Measurements from ENCODE around the gene MAP2. TPM values are rescaled to one million over a fixed set of nuclear protein-coding genes. Genes with fewer than 3 reads are reported as not detected.
A peak's percentile ranks its signal among the peaks of the same experiment; 100 is the strongest.

Gene MAP2
- total and polyA plus RNA-seq, 2 donors (not counting 1 experiment from before 2014, with no cell fraction given) = 1.8 to 3.0 TPM

DNA sequence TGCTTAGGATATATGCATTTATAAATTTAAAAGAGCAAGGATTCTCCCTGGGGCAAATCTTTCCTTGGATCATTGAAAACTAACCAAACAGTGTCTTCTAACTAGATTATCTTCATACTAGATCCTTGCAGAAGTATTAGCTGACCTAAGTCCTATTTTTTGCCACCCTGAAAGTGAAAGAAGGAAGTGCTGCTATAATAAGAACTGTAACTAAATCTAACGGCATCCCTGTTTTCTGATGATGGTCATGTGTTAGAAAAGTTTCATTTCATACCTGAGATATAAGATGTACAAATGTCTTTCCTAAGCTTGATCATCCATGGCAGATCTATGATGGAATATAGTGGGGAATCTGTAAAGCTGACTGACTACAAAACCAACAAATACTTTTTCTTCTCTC, 102.7 kb downstream of the MAP2 start:
- Histone ChIP-seq H3K4me3 (ENCODE audit: control extremely low read depth in 1 of 5, extremely low read depth in 1 of 5, insufficient read depth in 1 of 5, low read depth in 2 of 5, low read length in 4 of 5) (peak overlapping the region; percentile 6 to 59 (median 34)), H3K27me3 (replicated peaks in 1 of 4; ENCODE audit: control extremely low read depth in 1 of 4, control insufficient read depth in 3 of 4, insufficient read depth in 4 of 4, low read length in 3 of 4) (no peaks in the 10 kb centered on the region), H3K4me2 (replicated peaks; ENCODE audit: low read depth, low read length, poor library complexity, severe bottlenecking) (peak overlapping the region; percentile 73), H3K9ac (ENCODE audit: low read length) (peak overlapping the region; percentile 55), H3K79me2 (ENCODE audit: control insufficient read depth, insufficient read depth, low read length) (no peaks in the 10 kb centered on the region), H2AFZ (ENCODE audit: insufficient read depth, low read depth, low read length, poor library complexity, severe bottlenecking) (peak overlapping the region; percentile 73), H3K9me3 (ENCODE audit: control extremely low read depth in 1 of 3, control insufficient read depth in 2 of 3, insufficient read depth in 1 of 3, low read length in 2 of 3) (no peaks in the 10 kb centered on the region), H3K4me1 (ENCODE audit: control insufficient read depth in 2 of 2, insufficient read depth in 2 of 2, low read length in 2 of 2) (peaks cover 37 to 42% of the 10 kb centered on the region in 2 donors), H3K36me3 (replicated peaks in 1 of 2; ENCODE audit: control extremely low read depth in 1 of 2, control insufficient read depth in 1 of 2, extremely low read depth in 1 of 2, insufficient read depth in 2 of 2, low read length in 1 of 2) (no peaks in the 10 kb centered on the region), H4K20me1 (ENCODE audit: control insufficient read depth, insufficient read depth, low read length, poor library complexity, severe bottlenecking) (no peaks in the 10 kb centered on the region), H3K27ac (ENCODE audit: low read length in 2 of 2) (peak overlapping the region; percentile 67 to 76)
- Mint-ChIP-seq H3K4me3 (peak overlapping the region; percentile 66), H3K9me3 (ENCODE audit: insufficient read depth) (no peaks in the 10 kb centered on the region), H3K27ac (peak overlapping the region; percentile 54), H3K4me1 (peaks cover 41% of the 10 kb centered on the region), H3K27me3 (no peaks in the 10 kb centered on the region)
- CTCF ChIA-PET = interaction anchor here (0.8 to 2.0 kb wide), 4 partner anchors 13 to 104 kb away, joined by 3 to 6 read pairs (median 4); no protein-coding TSS in a partner anchor
- no peak for TF ChIP-seq EZH2 (IDR thresholded peaks at IDR 0.05; ENCODE audit: borderline replicate concordance, insufficient read depth, low read depth, low read length, poor library complexity, severe bottlenecking)
- TF ChIP-seq, protein P1, sequence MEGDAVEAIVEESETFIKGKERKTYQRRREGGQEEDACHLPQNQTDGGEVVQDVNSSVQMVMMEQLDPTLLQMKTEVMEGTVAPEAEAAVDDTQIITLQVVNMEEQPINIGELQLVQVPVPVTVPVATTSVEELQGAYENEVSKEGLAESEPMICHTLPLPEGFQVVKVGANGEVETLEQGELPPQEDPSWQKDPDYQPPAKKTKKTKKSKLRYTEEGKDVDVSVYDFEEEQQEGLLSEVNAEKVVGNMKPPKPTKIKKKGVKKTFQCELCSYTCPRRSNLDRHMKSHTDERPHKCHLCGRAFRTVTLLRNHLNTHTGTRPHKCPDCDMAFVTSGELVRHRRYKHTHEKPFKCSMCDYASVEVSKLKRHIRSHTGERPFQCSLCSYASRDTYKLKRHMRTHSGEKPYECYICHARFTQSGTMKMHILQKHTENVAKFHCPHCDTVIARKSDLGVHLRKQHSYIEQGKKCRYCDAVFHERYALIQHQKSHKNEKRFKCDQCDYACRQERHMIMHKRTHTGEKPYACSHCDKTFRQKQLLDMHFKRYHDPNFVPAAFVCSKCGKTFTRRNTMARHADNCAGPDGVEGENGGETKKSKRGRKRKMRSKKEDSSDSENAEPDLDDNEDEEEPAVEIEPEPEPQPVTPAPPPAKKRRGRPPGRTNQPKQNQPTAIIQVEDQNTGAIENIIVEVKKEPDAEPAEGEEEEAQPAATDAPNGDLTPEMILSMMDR (IDR thresholded peaks at IDR 0.05) = no peak
- intact Hi-C loops (cut with micrococcal nuclease) = loop anchor here (2.0 kb wide), 1 partner anchor 102 kb away; the partner anchor contains the start of gene MAP2
- ATAC-seq (ENCODE audit: low read depth) = peak; percentile 72
- no CpG with 5 or more reads among the region's 1 CpG for WGBS (ENCODE audit: insufficient coverage)
- POLR2A ChIA-PET = no interaction called here
- DNase-seq = peak; percentile 68

- ATAC-seq (ENCODE audit: low read depth) (no peak), DNase-seq (no peak)
- Histone ChIP-seq H3K79me2 (ENCODE audit: control insufficient read depth, insufficient read depth, low read length) (no peaks in the 10 kb centered on the region), H3K4me3 (ENCODE audit: control extremely low read depth in 1 of 5, extremely low read depth in 1 of 5, insufficient read depth in 1 of 5, low read depth in 2 of 5, low read length in 4 of 5) (no peak overlapping the region), H3K36me3 (replicated peaks in 1 of 2; ENCODE audit: control extremely low read depth in 1 of 2, control insufficient read depth in 1 of 2, extremely low read depth in 1 of 2, insufficient read depth in 2 of 2, low read length in 1 of 2) (no peaks in the 10 kb centered on the region), H3K9ac (ENCODE audit: low read length) (no peak overlapping the region), H3K4me1 (ENCODE audit: control insufficient read depth in 2 of 2, insufficient read depth in 2 of 2, low read length in 2 of 2) (peaks cover 27% of the 10 kb centered on the region in 2 donors), H2AFZ (ENCODE audit: insufficient read depth, low read depth, low read length, poor library complexity, severe bottlenecking) (no peak overlapping the region), H3K27ac (ENCODE audit: low read length in 2 of 2) (no peak overlapping the region), H3K4me2 (replicated peaks; ENCODE audit: low read depth, low read length, poor library complexity, severe bottlenecking) (no peak overlapping the region), H3K27me3 (replicated peaks in 1 of 4; ENCODE audit: control extremely low read depth in 1 of 4, control insufficient read depth in 3 of 4, insufficient read depth in 4 of 4, low read length in 3 of 4) (no peaks in the 10 kb centered on the region), H4K20me1 (ENCODE audit: control insufficient read depth, insufficient read depth, low read length, poor library complexity, severe bottlenecking) (no peaks in the 10 kb centered on the region), H3K9me3 (ENCODE audit: control extremely low read depth in 1 of 3, control insufficient read depth in 2 of 3, insufficient read depth in 1 of 3, low read length in 2 of 3) (no peaks in the 10 kb centered on the region)
- peaks cover 33% of the 10 kb centered on the region for H3K4me1 Mint-ChIP-seq
- POLR2A ChIA-PET = no interaction called here
- intact Hi-C loops (cut with micrococcal nuclease) = no loop called here
- no peak overlapping the region for H3K4me3 Mint-ChIP-seq
- no peaks in the 10 kb centered on the region for H3K27me3 Mint-ChIP-seq
- CTCF ChIA-PET = no interaction called here
- TF ChIP-seq EZH2 (IDR thresholded peaks at IDR 0.05; ENCODE audit: borderline replicate concordance, insufficient read depth, low read depth, low read length, poor library complexity, severe bottlenecking) = no peak
- TF ChIP-seq, protein P1 (IDR thresholded peaks at IDR 0.05) = no peak
- no peak overlapping the region for H3K27ac Mint-ChIP-seq
- no peaks in the 10 kb centered on the region for H3K9me3 Mint-ChIP-seq (ENCODE audit: insufficient read depth)
- WGBS (ENCODE audit: insufficient coverage) = no CpG with 5 or more reads among the region's 3 CpGs
Measured at GRCh38 chr2:209529579-209529978, 105.7 kb downstream of the MAP2 start.

Data from B cell (primary cell).